HG02840 (cell line): ENCODE results near the gene LIMK1.

Experiments used
- ATAC-seq: cut with Tn5 transposase; IDR thresholded peaks from one replicate; pipeline ENCODE4 v1.9.1; 2021; ENCODE audit warnings: mild to moderate bottlenecking, moderate library complexity, moderate number of reproducible peaks; ENCODE audit not compliant: unreplicated experiment, low FRiP score

LIMK1 gene

DNA sequence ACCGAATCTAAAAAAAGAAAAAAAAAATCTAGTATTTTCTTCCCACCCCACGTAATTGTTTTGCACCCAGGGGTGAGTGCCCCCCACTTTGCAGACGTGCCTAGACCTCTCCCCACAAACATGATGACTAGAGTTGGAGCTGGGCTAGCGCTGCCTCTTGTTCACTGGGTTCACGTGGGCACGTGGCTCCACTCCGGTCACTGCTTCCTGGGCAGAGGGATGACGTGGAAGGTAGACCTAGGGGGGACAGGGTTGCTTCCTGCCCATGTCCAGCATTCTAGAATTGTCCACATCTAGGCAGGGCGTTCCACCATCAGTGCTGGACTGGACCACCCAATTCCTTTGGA lies 861 bp upstream of the LIMK1 start:
- ATAC-seq = no peak

DNA sequence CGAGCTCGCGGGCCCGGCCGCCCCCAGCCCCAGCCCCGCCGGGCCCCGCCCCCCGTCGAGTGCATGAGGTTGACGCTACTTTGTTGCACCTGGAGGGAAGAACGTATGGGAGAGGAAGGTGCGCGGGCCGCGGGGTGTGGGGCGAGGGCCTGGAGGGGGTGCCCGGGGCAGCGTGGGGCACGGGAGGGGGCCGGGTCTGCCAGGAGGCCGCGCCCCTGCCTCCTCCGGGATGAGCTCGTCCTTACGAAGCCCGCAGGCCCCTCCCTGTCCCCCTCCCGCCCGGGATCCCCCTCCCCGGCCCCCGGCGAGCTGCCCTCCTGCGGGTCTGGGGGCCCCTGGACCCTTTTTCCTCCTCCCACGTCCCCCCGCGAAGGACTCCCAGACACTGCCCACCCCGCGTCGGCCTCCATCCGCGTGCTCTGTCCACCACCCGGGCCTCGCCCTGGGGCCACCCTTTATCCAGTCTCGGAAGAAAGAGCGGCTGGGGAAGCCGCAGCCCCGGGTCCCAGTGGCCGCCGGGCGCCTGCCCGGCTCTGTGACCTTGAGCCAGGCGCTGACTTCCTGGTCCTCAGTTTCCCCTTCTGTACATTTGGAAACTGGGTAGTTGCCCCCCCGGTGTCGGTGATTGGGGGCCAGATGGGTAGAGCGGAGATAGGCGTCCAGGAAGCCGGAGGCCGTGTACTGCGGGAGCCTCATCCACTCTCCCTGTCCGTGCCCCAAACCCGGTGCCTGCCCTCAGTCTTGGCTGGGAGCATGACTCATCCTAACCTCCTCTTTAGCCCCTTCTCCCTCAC lies 521 bp downstream of the LIMK1 start:
- peak; percentile 48 for ATAC-seq

DNA sequence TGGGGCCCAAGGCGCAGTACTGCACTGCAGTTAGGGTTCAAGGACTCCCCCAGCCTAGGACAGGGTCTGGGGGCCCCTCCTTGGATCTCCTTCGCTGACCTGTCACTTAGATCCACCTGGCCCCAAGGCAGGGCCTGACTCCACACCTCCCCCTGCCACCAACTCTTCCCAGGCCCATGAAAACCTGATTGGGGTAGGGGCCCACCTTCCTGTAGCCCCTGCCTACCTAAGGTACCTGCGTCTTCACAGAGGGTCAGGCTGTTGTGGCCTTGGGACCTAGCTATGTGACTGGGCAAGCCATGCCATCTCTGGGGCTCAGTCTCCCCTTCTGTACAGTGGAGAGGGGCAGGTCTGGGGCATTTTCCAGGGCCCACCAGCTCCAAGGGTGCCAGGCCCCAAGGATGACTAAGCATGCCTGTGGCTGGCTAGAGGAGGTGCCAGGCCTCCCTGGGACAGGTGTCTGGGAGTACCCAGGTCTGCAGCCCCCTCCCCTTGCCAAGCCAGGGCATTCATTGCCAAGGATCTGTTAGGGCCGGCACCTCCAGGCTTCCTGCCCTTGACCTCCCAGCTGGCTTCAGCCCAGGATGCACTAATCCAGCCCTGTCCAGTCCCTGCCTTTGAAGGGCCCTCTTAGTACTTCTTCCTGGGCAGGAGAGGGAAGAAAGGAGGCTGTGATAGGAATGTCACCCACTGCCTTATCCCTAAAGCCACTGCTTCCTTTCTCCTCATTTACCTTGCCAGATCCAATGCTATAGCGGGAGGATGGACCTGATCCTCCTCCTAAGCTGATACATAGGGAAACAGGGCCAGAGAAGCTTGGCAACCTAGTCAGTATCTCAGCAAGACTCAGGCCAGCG lies 1.3 kb downstream of the LIMK1 start:
- ATAC-seq = no peak

DNA sequence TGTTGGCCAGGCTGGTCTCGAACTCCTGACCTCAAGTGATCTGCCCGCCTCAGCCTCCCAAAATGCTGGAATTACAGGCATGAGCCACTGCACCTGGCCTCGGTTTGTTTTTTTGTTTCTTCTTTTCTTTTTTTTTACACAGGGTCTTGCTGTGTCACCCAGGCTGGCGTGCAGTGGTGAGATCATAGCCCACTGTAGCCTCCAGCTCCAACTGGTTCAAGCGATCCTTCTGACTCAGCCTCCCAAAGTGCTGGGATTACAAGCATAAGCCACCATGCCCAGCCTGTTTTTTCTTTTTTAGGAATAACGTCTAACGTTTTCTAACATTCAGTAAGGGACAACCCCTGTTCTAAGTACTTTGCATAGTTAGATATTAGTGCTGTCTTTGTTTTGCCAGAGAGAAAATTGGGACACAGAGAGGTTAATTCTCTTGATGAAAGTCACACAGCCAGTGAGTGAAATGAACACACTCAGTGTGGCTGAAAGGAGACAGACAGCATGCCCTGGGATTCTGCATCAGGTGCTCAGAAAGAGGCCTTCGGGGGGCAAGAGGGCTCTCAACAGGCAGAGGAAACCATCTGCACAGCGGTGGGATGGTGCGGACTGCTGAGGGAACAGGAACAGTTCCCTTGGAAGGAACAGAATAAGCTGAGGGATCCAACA lies 4.3 kb downstream of the LIMK1 start:
- ATAC-seq = no peak

DNA sequence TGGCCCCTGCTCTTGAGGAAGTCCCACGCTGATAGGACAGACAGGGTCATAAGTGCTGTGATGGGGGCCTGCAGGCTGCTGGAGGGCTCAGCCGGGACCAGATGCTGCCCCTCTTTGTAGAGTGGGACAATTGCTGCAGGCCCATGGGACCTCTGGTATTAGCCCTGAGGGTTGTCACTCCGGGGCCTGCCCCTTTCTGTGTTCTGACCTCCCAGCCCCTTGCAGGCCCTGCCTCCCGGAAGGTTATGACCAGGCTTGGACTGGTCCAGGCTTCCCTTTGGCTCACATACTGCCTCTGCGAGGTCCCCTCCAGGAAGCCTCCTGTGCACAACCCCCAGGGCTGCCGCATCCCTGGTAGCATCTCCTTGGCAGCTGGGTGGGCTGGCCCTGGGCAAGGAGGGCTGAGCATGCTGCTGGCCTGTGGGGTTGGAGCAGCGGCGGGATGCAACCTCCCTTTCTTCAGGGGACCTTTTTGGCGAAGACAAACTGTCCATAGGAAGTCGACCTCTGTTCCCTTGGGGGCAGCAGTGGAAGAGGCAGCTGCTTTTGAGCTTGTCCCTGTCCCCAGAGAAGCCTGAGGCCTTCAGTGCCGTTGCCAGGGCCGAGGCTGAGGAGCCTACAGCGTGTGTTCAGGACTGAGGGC lies 8.8 kb downstream of the LIMK1 start:
- ATAC-seq = no peak

DNA sequence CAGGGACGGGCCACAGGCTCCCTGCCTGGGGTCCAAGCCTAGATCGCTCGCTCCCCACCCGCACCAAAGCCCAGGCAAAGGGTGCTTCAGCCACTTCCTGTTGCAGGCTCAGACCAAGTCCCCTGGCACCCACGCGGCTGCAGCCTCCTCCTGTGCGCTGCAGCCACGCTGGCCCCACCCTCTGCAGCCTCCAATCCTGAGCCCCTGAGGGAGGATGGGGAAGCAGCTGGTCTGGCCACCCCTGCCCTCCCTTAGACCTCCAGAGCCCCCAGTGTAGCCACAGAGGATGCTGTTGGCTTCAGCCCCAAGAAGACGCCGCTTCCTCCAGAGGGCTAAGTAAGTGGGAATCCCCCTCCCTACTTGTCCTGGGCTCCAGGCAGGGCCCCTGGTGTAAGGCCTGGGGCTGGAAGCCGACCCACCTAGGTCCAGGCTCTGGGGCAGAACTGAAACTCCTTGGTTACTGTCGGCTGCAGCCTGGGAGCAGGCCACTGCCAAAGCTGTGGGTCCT lies 9.4 kb downstream of the LIMK1 start:
- ATAC-seq = peak; percentile 47

DNA sequence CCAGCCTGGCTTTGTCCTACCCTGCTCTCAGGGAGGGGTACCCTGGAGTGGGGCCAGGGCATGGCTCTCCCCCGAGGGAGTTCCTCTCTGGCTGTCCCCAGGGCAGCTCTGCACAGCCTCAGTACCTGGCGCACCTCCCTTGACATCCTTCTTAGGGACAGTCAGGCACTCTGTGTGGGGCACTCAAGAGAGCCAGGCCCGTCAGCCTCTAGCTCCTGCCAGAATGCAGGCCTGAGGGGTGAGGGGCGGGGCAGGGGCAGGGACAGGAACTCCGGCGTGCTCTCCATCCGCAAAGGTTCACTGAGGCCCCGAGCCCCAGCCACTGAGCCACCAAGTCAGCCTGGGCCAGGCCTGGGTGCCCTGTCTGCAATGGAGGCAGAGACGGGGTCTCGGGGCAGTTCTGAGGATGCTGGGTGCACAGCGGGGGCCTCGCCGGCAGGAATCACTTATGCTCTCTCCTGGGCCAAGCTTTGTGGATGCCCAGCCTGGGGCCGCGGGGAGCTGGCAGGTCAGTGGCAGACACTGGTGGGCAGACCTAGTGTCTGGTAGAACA lies 10.1 kb downstream of the LIMK1 start:
- peak; percentile 10 for ATAC-seq

DNA sequence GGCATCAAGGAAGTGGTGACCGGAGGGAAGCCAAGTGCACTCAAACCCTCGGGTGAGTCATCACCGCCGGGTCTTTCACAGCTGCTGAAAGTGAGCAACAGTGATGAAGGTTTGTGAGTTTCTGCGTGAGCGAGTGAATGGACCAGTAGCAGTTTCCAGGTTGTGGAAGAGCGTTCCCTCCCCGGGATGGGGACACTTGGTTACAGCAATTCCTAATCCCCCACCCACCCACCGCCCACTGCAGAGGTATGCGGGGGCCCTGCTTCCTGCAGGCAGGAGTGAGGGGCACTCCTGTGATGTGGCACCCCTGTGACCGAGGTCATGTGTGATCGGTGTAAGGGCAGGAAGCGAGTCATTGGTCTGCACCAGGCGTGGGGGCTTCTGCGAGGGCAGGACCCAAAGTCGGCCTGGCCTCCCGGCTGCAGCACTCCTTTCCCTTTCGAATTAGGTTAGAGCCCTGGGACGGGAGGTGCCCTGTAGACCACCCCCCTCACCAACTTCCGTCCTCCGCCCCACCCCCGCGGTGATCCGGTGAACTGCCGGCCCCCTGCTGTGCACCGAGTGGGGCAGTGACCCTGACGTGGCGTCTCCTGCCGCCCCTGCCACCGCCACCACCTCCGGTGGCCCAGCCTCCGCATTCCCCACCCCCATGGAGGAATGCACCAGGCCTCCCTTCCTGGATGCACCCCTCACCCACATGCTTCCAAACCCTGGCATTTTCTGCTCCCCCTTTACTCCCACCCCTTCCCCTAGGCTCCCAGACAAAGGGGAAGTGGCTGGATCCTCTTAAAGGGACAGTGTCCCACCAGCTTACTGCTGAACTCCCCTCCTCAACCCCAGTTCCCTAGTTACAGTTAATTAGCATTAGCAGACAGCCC lies 10.9 kb downstream of the LIMK1 start:
- peak; percentile 32 for ATAC-seq

DNA sequence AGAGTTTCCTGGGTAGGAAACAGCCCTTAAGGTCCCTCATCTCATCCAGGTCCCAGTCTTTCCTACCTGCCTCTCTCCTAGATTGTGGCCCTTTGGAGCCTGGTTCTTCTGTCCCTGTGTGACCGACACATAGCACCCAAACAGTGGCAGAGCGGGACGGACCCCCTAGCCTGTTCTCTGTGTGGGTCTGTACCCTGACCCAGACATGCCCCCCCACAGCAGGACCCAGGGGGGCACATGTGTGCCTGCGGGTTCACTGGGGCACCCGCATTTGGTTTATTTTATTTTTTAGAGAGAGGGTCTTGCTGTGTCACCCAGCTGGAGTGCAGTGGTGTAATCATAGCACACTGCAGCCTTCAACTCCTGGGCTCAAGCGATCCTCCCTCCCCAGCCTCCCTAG lies 11.5 kb downstream of the LIMK1 start:
- ATAC-seq = no peak

DNA sequence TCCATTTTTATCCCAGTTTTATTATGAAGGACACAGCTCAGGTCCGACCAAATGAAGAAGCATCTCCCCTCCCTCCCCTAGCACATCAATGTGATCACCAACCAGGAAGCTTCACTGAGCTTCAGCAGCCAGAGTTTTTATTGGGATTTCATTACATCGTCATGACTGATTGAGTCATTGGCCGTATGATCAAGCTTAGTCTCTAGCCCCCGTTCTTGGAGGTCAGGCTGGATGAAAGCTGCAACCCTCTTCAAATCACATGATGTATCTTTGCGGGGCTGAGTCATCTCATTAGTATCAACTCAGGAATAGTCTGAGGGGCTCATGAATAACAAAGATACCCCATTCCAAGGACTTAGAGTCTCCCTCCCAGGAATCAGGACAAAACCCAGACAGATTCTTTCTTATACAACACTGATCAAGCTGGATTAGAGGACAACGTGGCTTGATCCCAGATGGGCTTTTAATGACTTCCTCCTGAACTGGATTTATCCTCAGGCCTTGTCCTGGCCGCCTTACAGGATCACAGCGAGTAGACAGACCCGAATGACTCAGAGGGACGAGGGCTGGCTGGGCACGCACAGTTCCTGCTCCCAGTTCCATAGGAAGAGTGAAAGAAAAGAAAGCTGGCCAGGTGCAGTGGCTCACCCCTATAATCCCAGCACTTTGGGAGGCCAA lies 14.5 kb downstream of the LIMK1 start:
- no peak for ATAC-seq

DNA sequence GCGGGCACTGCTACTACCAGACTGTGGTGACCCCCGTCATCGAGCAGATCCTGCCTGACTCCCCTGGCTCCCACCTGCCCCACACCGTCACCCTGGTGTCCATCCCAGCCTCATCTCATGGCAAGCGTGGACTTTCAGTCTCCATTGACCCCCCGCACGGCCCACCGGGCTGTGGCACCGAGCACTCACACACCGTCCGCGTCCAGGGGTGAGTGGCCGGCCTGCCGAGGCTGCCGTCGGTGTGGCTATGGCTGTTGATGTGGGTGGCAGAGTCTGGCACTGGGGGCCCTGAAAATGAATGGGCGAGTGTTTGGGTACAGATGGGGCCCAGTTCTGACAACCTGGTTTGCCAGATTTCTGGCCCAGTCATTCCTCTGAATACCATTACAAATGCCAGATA lies 15.4 kb downstream of the LIMK1 start:
- no peak for ATAC-seq

DNA sequence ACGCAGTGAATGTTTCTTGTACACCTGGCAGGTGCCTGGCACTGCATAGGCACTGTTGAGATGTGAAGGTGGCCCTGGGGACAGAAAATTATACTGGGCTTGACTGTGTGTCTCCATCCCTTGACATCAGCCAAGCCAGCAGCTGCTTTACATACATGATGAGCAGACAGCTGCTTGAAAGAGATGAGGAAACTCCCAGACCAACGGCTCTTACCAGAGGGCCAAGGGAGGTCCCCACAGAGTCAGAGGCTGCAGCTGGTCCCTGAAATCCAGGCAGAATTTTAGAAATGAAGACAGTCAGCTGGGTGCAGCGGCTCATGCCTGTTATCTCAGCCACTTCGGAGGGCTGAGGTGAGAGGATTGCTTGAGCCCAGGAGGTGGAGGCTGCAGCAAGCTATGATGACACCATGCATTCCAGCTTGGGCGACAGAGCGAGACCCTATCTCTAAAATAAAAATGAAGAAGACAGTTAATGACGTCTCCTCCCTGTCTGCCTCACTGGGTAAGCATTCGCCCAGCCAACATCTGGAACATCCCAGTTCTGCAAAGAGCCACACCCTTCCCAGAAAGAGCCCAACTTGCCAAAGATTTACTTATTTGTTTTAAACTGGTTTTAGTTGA lies 17.6 kb downstream of the LIMK1 start:
- ATAC-seq = peak; percentile 88

DNA sequence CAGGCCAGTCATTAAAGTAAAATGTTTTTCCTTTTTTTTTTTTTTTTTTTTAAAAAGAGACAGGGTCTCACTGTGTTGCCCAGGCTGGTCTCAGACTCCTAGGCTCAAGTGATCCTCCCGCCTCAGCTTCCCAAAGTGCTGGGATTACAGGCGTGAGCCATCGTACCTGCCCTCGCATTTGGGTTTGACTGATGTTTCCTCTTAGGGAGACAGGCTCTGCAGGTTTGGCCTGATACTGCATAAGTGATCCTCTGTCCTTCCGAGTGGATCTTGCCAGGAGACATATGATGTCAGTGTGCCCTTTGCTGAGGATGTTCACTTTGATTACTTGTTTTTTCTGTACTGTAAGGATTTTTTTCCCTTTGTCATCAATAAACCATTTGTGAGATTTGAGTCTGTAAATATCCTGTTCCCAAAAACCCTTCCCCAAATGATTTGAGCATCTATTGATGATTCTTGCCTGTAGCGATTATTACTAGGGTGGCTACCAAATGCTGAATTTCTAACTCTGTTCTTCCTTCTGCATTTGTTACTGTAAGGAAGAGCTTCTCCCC lies 19.7 kb downstream of the LIMK1 start:
- no peak for ATAC-seq

DNA sequence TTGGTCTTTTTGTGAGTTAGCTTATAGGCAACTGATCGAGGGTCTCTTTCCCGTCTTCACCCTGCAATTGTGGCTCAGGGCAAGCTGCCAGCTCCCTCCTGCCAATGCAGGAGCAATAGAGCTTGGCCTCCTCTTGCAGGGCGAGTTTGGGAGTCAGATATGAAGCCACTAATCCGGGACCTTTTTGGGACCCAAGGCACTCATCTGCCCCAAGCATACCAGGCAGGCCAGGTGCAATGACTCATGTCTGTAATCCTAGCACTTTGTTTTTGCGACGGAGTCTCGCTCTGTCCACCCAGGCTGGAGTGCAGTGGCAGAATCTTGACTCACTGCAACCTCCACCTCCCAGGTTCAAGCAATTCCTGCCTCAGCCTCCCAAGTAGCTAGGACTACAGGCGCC lies 21.1 kb downstream of the LIMK1 start:
- ATAC-seq = no peak

DNA sequence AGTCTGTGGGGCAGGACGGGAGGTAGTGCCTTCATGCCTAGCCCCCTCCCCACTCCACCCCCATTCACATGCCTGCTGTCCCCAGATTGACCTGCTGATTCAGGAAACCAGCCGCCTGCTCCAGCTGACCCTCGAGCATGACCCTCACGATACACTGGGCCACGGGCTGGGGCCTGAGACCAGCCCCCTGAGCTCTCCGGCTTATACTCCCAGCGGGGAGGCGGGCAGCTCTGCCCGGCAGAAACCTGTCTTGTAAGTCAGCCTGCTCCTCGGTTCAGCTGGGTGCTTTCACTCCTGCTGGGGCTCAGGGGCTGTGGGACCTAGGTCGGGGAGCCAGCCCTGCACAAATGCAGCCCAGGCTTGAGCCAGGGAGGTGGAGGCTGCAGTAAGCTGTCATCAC lies 22.4 kb downstream of the LIMK1 start:
- no peak for ATAC-seq

DNA sequence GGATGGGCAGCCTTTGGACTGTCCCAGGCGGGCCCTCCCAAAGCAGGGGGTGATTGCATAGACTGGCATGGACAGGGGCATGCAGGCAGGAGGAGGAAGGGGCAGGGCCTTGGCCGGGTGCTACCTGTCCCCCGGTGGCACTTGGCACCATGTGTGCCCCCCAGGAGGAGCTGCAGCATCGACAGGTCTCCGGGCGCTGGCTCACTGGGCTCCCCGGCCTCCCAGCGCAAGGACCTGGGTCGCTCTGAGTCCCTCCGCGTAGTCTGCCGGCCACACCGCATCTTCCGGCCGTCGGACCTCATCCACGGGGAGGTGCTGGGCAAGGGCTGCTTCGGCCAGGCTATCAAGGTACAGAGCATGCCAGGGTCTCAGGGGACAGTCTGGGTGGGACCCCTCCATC lies 23.2 kb downstream of the LIMK1 start:
- no peak for ATAC-seq

DNA sequence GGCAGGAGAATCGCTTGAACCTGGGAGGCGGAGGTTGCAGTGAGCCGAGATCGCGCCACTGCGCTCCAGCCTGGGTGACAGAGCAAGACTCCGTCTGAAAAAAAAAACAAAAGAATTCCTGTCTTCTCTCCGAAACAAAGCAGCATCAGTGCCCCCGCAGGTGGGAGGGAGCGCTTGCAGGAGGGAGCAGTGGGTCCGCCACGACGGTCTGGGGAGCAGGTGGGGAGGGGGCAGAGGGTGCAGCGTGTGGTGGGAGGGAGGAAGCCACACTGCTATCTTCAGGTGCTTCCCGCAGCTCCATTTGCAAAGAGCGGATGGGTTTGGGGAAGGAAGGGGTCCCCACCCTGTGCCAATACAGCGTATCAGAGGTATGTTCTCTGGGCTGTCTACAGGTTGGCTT lies 31.7 kb downstream of the LIMK1 start:
- no peak for ATAC-seq

DNA sequence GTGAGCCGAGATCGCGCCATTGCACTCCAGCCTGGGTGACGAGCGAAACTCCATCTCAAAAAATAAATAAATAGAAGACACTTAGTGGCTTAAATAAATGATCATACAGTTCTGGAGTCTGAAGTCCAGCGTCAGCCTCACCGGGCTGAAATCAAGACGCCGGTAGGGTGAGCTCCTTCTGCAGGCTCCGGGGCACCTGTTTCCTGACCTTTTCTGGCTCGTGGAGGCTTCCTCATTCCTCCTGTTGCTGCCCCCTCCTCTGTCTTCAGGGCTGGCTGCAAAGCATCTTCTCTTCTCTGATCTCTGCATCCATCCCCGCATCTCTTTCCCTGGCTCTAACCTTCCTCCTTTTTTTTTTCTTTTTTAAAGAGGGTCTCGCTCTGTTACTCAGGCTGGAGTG lies 32.8 kb downstream of the LIMK1 start:
- ATAC-seq = no peak
